HEK293T (cell line): ENCODE data around the gene PIN1.

Source experiments
- ARNT ChIP-seq: fragments of 450-650 bp; IDR thresholded peaks from 2 replicates; pipeline ENCODE4 v1.6.1; 2017; ENCODE audit warnings: mild to moderate bottlenecking
- BHLHE40 ChIP-seq: fragments of 450-650 bp; IDR thresholded peaks from 2 replicates; pipeline ENCODE4 v1.6.1; 2016; ENCODE audit warnings: mild to moderate bottlenecking, moderate library complexity, borderline replicate concordance
- CTBP1 ChIP-seq: fragments of 450-650 bp; IDR thresholded peaks from 2 replicates; pipeline ENCODE4 v1.6.1; 2016; ENCODE audit warnings: borderline replicate concordance
- FOXK2 ChIP-seq: fragments of 450-650 bp; IDR thresholded peaks from 2 replicates; pipeline ENCODE4 v1.6.1; 2016; ENCODE audit warnings: mild to moderate bottlenecking
- HDGF ChIP-seq: fragments of 450-650 bp; IDR thresholded peaks from 2 replicates; pipeline ENCODE4 v1.6.1; 2017; ENCODE audit warnings: antibody characterized with exemption, borderline replicate concordance
- LEF1 ChIP-seq: fragments of 450-650 bp; IDR thresholded peaks from 2 replicates; pipeline ENCODE4 v1.6.1; 2017; ENCODE audit warnings: mild to moderate bottlenecking, borderline replicate concordance
- NFRKB ChIP-seq: fragments of 450-650 bp; IDR thresholded peaks from 2 replicates; pipeline ENCODE4 v1.6.1; 2016; ENCODE audit warnings: mild to moderate bottlenecking, moderate library complexity
- PKNOX1 ChIP-seq: fragments of 450-650 bp; IDR thresholded peaks from 2 replicates; pipeline ENCODE4 v1.6.1; 2016
- SP1 ChIP-seq: fragments of 450-650 bp; IDR thresholded peaks from 2 replicates; pipeline ENCODE4 v1.6.1; 2017
- SUZ12 ChIP-seq: fragments of 450-650 bp; IDR thresholded peaks from 2 replicates; pipeline ENCODE4 v1.6.1; 2016; ENCODE audit warnings: mild to moderate bottlenecking
- TARDBP ChIP-seq: fragments of 450-650 bp; IDR thresholded peaks from 2 replicates; pipeline ENCODE4 v1.6.1; 2016
- ZNF384 ChIP-seq: fragments of 450-650 bp; IDR thresholded peaks from 2 replicates; pipeline ENCODE4 v1.6.1; 2016

GRCh38 chr19:9881720-9882119 lies 46.6 kb downstream of the PIN1 start:
- TF ChIP-seq HDGF (no peak), TARDBP (no peak), ZNF384 (no peak), LEF1 (no peak), NFRKB (no peak), CTBP1 (no peak), PKNOX1 (no peak), BHLHE40 (no peak), ARNT (no peak), SUZ12 (no peak), FOXK2 (no peak), SP1 (no peak)
